Esophagus squamous epithelium (tissue), 5 donors: ENCODE results near the gene HS6ST2. TPM values are rescaled to one million over a fixed set of nuclear protein-coding genes. Genes with fewer than 3 reads are reported as not detected.

Experiments
- DNase-seq: peaks from one replicate; lab custom pipeline; 2025; lab: John Stamatoyannopoulos, UW
- H3K27ac ChIP-seq, 4 donors: fragments of 200-600 bp; sonication (generic); one replicate each; pipeline ENCODE4 v1.5.1; 2016 to 2019; ENCODE audit warnings: mild to moderate bottlenecking in 1 of 4
- H3K27me3 ChIP-seq, 4 donors: fragments of 200-600 bp; sonication (generic); 1 replicate in 3 of 4; 2 replicates in 1 of 4; pipeline versions ENCODE4 v1.5.1 to v1.6.0; 2017 to 2021; ENCODE audit warnings: antibody characterized with exemption in 1 of 4
- H3K36me3 ChIP-seq, 3 donors: fragments of 200-600 bp; sonication (generic); one replicate each; pipeline ENCODE4 v1.5.1; 2016 to 2019
- H3K4me1 ChIP-seq, 3 donors: fragments of 200-600 bp; sonication (generic); one replicate each; pipeline ENCODE4 v1.5.1; 2017 to 2019
- H3K4me3 ChIP-seq, 4 donors: fragments of 200-600 bp; sonication (generic); 1 replicate in 3 of 4; 2 replicates in 1 of 4; pipeline ENCODE4 v1.5.1; 2016 to 2019; ENCODE audit warnings: mild to moderate bottlenecking in 2 of 4, moderate library complexity in 1 of 4
- H3K9me3 ChIP-seq, 3 donors: fragments of 200-600 bp; sonication (generic); one replicate each; pipeline ENCODE4 v1.5.1; 2016 to 2019
- POLR2A ChIP-seq, 4 donors: fragments of 450-650 bp; IDR thresholded peaks; one replicate each; pipeline ENCODE4 v1.6.1; 2017; ENCODE audit warnings: antibody characterized with exemption in 4 of 4, mild to moderate bottlenecking in 4 of 4, moderate library complexity in 3 of 4
- WGBS, 2 donors: methylation state at CpG; one replicate each; pipeline ENCODE4 v1.1.5; 2018; 5-methylcytosine and 5-hydroxymethylcytosine counted together
- intact Hi-C: fragments of 100-400 bp; cut with DNase I; formaldehyde crosslinking; loops from one replicate; pipeline ENCODE4 v1.15.0; 2022
- total RNA-seq, 4 donors: library from RNA; depleted of rRNA; stranded (reverse); fragments of >200 nt; gene quantifications; one replicate each; pipeline ENCODE4 v1.1.0, GENCODE V29; 2016
- TF ChIP-seq, protein P1 (sequence below), 6 experiments: fragments of 450-650 bp in 4 of 6; fragments of 200-600 bp in 2 of 6; sonication (generic) in 2 of 6; IDR thresholded peaks; one replicate each; pipeline ENCODE4 v1.5.1; 2016 to 2019; ENCODE audit warnings: antibody characterized with exemption in 6 of 6, mild to moderate bottlenecking in 4 of 6, moderate library complexity in 4 of 6
- donor health status: DM: yes; HTN: yes; CAD: no.

The HS6ST2 gene
- total RNA-seq, 4 donors from 2014 or later = 6.3 to 9.0 (median 7.1) TPM

DNA sequence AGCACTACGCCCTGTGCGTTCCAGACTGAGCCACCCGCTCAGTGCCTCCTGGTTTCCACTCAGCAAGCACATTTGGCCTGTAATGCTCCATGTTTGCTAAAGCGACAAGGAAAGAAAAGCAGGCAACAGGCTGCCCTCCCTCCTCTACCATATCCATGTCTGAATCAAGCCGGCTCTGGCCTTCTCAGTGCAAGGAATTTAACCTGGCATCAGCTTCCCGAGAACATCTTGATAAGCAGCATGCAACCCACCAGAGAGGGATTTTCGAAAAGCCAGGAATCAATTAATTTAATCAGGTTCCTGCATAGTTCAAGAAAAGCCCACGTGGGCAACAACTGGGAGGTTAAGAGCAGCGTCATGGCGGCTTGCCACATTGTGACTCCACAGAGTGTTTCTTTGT is 228.2 kb downstream of the HS6ST2 start:
- no peak for DNase-seq

DNA sequence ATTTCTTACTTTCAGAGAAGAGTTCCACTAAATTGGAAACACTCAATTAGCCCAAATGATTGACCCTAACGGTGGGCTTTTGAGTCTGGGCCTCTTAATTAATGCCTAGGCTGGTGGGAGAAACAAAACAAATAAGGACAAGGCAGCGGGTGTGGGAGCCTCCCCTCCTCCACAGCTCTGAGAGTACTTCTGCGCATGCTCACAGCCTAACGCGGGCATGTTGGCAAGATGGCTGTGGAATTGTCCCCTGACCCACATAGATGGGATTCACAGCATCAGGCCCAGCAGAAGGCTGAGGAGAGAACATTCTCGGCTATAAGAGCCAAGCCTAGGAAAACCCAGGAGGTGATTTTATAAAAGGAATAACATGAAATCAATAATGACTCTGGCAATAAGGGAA is 230.1 kb downstream of the HS6ST2 start:
- WGBS, 2 donors = 33 to 77% methylated on average over 1 to 6 of the region's 6 CpGs

More for the DNA sequence above, 228.2 kb downstream of the HS6ST2 start:
- intact Hi-C loops = no loop called here
- no peaks in the 10 kb centered on the region for H3K27me3 ChIP-seq
- no peaks in the 10 kb centered on the region for H3K9me3 ChIP-seq
- H3K27ac ChIP-seq = no peak overlapping the region
- peaks cover 0 to 4% (median 0%) of the 10 kb centered on the region in 3 donors for H3K4me1 ChIP-seq
- no peak overlapping the region for H3K4me3 ChIP-seq
- WGBS, 2 donors = 83% methylated on average over 8 of the region's 10 CpGs; no CpG with 5 or more reads in 1 of the 2 donors
- no peak for TF ChIP-seq POLR2A (IDR thresholded peaks at IDR 0.05)
- TF ChIP-seq, protein P1, sequence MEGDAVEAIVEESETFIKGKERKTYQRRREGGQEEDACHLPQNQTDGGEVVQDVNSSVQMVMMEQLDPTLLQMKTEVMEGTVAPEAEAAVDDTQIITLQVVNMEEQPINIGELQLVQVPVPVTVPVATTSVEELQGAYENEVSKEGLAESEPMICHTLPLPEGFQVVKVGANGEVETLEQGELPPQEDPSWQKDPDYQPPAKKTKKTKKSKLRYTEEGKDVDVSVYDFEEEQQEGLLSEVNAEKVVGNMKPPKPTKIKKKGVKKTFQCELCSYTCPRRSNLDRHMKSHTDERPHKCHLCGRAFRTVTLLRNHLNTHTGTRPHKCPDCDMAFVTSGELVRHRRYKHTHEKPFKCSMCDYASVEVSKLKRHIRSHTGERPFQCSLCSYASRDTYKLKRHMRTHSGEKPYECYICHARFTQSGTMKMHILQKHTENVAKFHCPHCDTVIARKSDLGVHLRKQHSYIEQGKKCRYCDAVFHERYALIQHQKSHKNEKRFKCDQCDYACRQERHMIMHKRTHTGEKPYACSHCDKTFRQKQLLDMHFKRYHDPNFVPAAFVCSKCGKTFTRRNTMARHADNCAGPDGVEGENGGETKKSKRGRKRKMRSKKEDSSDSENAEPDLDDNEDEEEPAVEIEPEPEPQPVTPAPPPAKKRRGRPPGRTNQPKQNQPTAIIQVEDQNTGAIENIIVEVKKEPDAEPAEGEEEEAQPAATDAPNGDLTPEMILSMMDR (IDR thresholded peaks at IDR 0.05) = no peak
- H3K36me3 ChIP-seq = no peaks in the 10 kb centered on the region

DNA sequence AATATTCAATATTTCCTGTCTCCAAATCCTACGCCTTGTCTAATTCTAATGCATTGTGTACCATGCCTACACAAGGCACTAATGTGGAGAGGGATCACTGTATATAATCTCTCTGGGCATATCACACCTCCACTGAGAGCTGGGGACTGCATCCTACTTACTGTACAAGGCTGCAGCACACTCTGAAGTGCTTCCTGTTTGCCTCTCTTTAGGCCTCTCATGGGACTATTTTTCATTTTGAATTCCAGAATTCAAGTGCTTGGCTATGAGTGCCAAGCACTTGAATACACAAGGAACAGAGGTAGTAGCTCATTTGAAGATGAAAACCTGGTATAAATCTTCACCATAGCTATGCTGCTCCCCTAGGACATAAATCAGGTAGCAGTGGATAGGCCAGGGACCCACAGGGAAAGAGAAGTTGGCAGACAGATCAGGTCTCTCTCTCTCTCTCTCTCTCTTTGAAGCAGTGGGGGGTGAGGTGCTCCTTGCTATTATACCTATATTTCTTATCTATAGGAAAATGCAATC is 239.9 kb downstream of the HS6ST2 start:
- H3K27ac ChIP-seq = no peak overlapping the region
- H3K9me3 ChIP-seq = no peaks in the 10 kb centered on the region
- no peaks in the 10 kb centered on the region for H3K36me3 ChIP-seq
- H3K27me3 ChIP-seq = no peaks in the 10 kb centered on the region
- H3K4me1 ChIP-seq = no peaks in the 10 kb centered on the region
- TF ChIP-seq POLR2A (IDR thresholded peaks at IDR 0.05) = no peak
- TF ChIP-seq, protein P1 (IDR thresholded peaks at IDR 0.05) = no peak
- 0 to 50% methylated on average over 1 of the region's 1 CpG for WGBS, 2 donors
- no peak overlapping the region for H3K4me3 ChIP-seq
- DNase-seq = no peak
- intact Hi-C loops = no loop called here

More for the DNA sequence above, 230.1 kb downstream of the HS6ST2 start:
- Histone ChIP-seq H3K27ac (no peak overlapping the region), H3K36me3 (no peaks in the 10 kb centered on the region), H3K4me1 (peaks cover 0 to 4% (median 0%) of the 10 kb centered on the region in 3 donors), H3K4me3 (no peak overlapping the region), H3K9me3 (no peaks in the 10 kb centered on the region), H3K27me3 (no peaks in the 10 kb centered on the region)
- DNase-seq = no peak
- intact Hi-C loops = no loop called here
- TF ChIP-seq, protein P1 (IDR thresholded peaks at IDR 0.05) = no peak
- no peak for TF ChIP-seq POLR2A (IDR thresholded peaks at IDR 0.05)

DNA sequence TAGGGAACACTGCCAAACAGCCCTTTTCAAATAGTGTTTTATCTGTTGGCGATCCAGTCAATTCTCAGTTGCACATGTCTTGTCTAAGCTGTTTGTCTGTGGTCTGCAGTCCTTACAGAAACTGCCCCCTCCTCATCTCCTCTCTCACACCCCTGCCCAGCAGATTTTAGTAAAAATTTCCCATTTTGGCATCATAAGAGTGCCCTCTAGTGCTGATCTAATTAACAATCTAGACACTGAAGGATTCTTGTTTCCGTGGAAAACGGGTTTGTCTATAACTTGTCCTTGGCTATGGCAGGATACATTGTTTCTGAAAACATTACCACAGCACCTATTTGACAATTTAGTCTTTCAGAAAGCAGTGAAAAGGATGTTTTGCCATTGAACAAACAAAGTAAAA is 242.4 kb downstream of the HS6ST2 start:
- Histone ChIP-seq H3K9me3 (no peaks in the 10 kb centered on the region), H3K4me3 (no peak overlapping the region), H3K27ac (no peak overlapping the region), H3K27me3 (no peaks in the 10 kb centered on the region), H3K36me3 (no peaks in the 10 kb centered on the region), H3K4me1 (no peaks in the 10 kb centered on the region)
- WGBS, 2 donors = 32 to 81% methylated on average over 3 of the region's 3 CpGs
- intact Hi-C loops = no loop called here
- TF ChIP-seq, protein P1 (IDR thresholded peaks at IDR 0.05) = no peak
- TF ChIP-seq POLR2A (IDR thresholded peaks at IDR 0.05) = no peak
- no peak for DNase-seq

DNA sequence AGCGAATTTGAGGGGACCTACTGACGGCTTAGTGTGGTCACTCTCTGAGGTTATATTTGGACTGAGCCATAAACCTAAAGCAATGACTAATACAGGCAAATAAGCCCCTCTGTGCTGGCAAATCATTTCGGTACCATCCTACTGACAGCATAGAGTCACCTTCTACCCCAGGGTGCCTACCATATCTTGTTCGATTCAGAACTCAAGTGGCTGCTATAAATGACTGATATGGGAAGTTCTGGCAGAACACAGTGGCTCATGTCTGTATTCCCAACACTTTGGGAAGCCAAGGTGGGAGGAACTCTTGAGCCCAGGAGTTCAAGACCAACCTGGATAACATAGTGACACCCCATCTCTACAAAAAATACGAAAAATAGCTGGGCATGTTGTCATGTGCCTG is 243.5 kb downstream of the HS6ST2 start:
- DNase-seq = no peak
- 61 to 70% methylated on average over 3 to 5 of the region's 5 CpGs for WGBS, 2 donors
- Histone ChIP-seq H3K9me3 (no peaks in the 10 kb centered on the region), H3K27ac (no peak overlapping the region), H3K27me3 (no peaks in the 10 kb centered on the region), H3K36me3 (no peaks in the 10 kb centered on the region), H3K4me3 (no peak overlapping the region), H3K4me1 (no peaks in the 10 kb centered on the region)
- intact Hi-C loops = no loop called here
- TF ChIP-seq, protein P1 (IDR thresholded peaks at IDR 0.05) = no peak
- no peak for TF ChIP-seq POLR2A (IDR thresholded peaks at IDR 0.05)
